CD1c-positive myeloid dendritic cell (primary cell): ENCODE data around the gene AHI1.

Experiments
- DNase-seq: peaks from one replicate; pipeline ENCODE4 v3.0.0-alpha.2; 2016; ENCODE audit errors: extremely low spot score

Gene AHI1

DNA sequence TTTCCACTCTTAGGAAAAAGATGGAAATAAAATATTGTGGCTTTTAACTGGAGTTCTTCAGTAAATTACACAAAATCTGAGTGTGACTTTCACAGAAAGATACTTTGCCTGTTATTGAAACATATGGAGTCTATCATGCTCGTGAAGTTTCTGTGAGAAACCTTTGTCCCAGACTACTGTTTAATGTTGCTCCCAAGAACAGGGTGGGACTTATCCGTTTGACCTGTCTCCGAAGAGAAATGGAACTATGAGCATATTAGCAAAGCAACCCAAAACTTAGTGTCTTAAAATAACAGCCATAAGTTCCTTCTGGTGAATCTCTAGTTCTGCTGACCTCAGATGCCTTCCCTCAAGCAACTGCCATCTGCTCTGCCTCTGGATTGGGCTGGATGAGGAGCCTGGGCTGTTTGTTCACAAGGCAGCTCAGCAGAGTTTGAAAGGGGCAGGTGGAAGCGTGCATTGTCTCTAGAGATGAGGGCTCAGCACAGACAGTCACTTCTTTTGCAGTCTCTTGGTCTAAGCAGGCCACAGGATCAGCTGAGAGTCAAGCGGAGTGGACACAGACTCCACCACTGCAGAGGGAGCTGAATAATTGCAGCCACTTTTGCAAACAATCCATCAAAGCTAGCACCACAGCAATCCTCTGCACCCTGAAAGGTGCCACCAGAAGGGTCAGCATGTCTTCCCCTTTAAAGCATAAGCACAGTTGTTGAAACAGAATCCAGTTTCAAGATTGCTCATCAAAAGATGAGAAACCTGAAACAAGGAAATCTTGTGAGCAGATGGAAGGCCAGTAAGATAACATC, 263.7 kb downstream of the AHI1 start:
- no peak for DNase-seq
